Peyer's patch (tissue), 4 donors: Measurements from ENCODE around the gene LSM10.

ENCODE experiments used
- CTCF ChIP-seq, 6 experiments: fragments of 450-650 bp in 4 of 6; fragments of 200-600 bp in 2 of 6; sonication (generic) in 1 of 6; IDR thresholded peaks; one replicate each; pipeline ENCODE4 v1.5.1; 2017 to 2019; ENCODE audit warnings: antibody characterized with exemption in 6 of 6, mild to moderate bottlenecking in 3 of 6, moderate library complexity in 1 of 6
- POLR2A ChIP-seq, 2 donors: fragments of 450-650 bp; IDR thresholded peaks; one replicate each; pipeline ENCODE4 v1.5.1; 2017; ENCODE audit warnings: antibody characterized with exemption in 2 of 2, mild to moderate bottlenecking in 2 of 2, moderate library complexity in 2 of 2

GRCh38 chr1:36349241-36349671 is 48.5 kb downstream of the LSM10 start:
- TF ChIP-seq CTCF (IDR thresholded peaks at IDR 0.05) (no peak), POLR2A (IDR thresholded peaks at IDR 0.05) (no peak)
